DMS 273 treated with DMSO at 0.1 percent for 48 hours (cell line): Measurements from ENCODE around the gene CAV3.
A peak's percentile ranks its signal among the peaks of the same experiment; 100 is the strongest.
"Not testable (repeated sequence)": the region's sequence is repeated elsewhere in the genome, so short reads cannot be mapped to it uniquely, and the experiment has no call there.

Experiments
- DNase-seq: peaks from one replicate; lab custom pipeline; 2025; lab: John Stamatoyannopoulos, UW

Gene CAV3

GRCh38 chr3:8733332-8734094 is at the start of gene CAV3:
Gene CAV3 (plus strand): TSS chr3:8733802. CDS start chr3:8733877, 75 bp downstream.
- DNase-seq: peak; percentile 12

- not testable (repeated sequence) for DNase-seq
Observed at GRCh38 chr3:8684992-8685391, 48.6 kb upstream of the CAV3 start.

- DNase-seq: not testable (repeated sequence)
Observed at GRCh38 chr3:8691295-8691694, 42.3 kb upstream of the CAV3 start.

GRCh38 chr3:8702560-8702959 is 31.0 kb upstream of the CAV3 start:
- DNase-seq: no peak

GRCh38 chr3:8705575-8705974 is 28.0 kb upstream of the CAV3 start:
- DNase-seq: no peak

GRCh38 chr3:8709287-8709686 is 24.3 kb upstream of the CAV3 start:
- no peak for DNase-seq

- DNase-seq: no peak
Observed at GRCh38 chr3:8709801-8710507, 23.6 kb upstream of the CAV3 start.

GRCh38 chr3:8712045-8712907 is 21.3 kb upstream of the CAV3 start:
- DNase-seq: peak; percentile 87

GRCh38 chr3:8712908-8713255 is 20.7 kb upstream of the CAV3 start:
- no peak for DNase-seq

- DNase-seq: no peak
Observed at GRCh38 chr3:8713901-8714759, 19.5 kb upstream of the CAV3 start.

GRCh38 chr3:8715757-8716156 is 17.8 kb upstream of the CAV3 start:
- not testable (repeated sequence) for DNase-seq

- DNase-seq: no peak
Observed at GRCh38 chr3:8722808-8723207, 10.8 kb upstream of the CAV3 start.

- no peak for DNase-seq
Observed at GRCh38 chr3:8723612-8724011, 10.0 kb upstream of the CAV3 start.

GRCh38 chr3:8724108-8724752 is 9.4 kb upstream of the CAV3 start:
- no peak for DNase-seq

GRCh38 chr3:8727605-8728512 is 5.7 kb upstream of the CAV3 start:
- DNase-seq: no peak

- no peak for DNase-seq
Observed at GRCh38 chr3:8729479-8729878, 4.1 kb upstream of the CAV3 start.

GRCh38 chr3:8730656-8731055 is 2.9 kb upstream of the CAV3 start:
- DNase-seq: no peak

GRCh38 chr3:8732413-8732812 is 1.2 kb upstream of the CAV3 start:
- no peak for DNase-seq

- no peak for DNase-seq
Observed at GRCh38 chr3:8734137-8734878, 706 bp downstream of the CAV3 start.
